ENCODE measurements around the gene CLMN. TPM values are rescaled to one million over a fixed set of nuclear protein-coding genes. Genes with fewer than 3 reads are reported as not detected.

Gene CLMN
- total and polyA plus RNA-seq, 9 of the 15 experiments (the other 6 are each of a cell fraction or from before 2014, with no cell fraction given), result 0.01 to 0.18 (median 0.07) TPM; not detected in 4

- WGBS (ENCODE audit: insufficient coverage, low coverage, missing lambda C conversion rate), result 3% methylated on average over 12 of the region's 15 CpGs
- DNase-seq (ENCODE audit: extremely low read depth in 1 of 4, low spot score in 3 of 4) (no peak), FAIRE-seq (no peak), ATAC-seq (no peak)
- no peaks in the 10 kb centered on the region for H4K20me1 ChIP-seq (replicated peaks; ENCODE audit: control insufficient read depth, insufficient read depth, low read length)
- no peak overlapping the region for H2AFZ ChIP-seq (ENCODE audit: low read depth, low read length)
- POLR2A ChIA-PET, result interaction anchor here (0.5 to 0.6 kb wide), 2 partner anchors 9 to 158 kb away, joined by 3 to 4 read pairs; no protein-coding TSS in a partner anchor
- in situ Hi-C loops (cut with MboI) (no loop called here), intact Hi-C loops (cut with micrococcal nuclease) (no loop called here)
- H3K9me3 ChIP-seq (replicated peaks; ENCODE audit: control insufficient read depth, insufficient read depth, low read depth, low read length), result no peaks in the 10 kb centered on the region
- no peak overlapping the region for H3K27ac ChIP-seq (ENCODE audit: extremely low read depth, low read depth, low read length)
- H3K9me1 ChIP-seq (ENCODE audit: control insufficient read depth, insufficient read depth, low read length), result no peaks in the 10 kb centered on the region
- H3K79me2 ChIP-seq (ENCODE audit: control insufficient read depth, insufficient read depth, low read length), result no peaks in the 10 kb centered on the region
- H3K4me2 ChIP-seq (ENCODE audit: insufficient read depth, low read length), result no peak overlapping the region
- H3K36me3 ChIP-seq (ENCODE audit: control insufficient read depth, insufficient read depth, low read length), result no peaks in the 10 kb centered on the region
- no TSS peak for BruUV-seq (replicated peaks)
- TF ChIP-seq MLX (CRISPR knock-in tag; conservative IDR thresholded peaks at IDR 0.05), result no peak
- no peak overlapping the region for H3K4me3 ChIP-seq
- peaks cover 2 to 34% of the 10 kb centered on the region in 2 experiments; a peak in 2 of 5 replicates for H3K27me3 ChIP-seq (ENCODE audit: control insufficient read depth in 2 of 2, insufficient read depth in 2 of 2, low read length in 2 of 2)
- no peak overlapping the region for H3K9ac ChIP-seq (ENCODE audit: insufficient read depth in 1 of 2, low read depth in 2 of 2, low read length in 2 of 2)
- H3K4me1 ChIP-seq (replicated peaks in 1 of 2; ENCODE audit: control insufficient read depth in 2 of 2, insufficient read depth in 2 of 2, low read length in 2 of 2), result no peaks in the 10 kb centered on the region
- CTCF ChIA-PET (ENCODE audit: low intra/inter-chr PET ratio), result no interaction called here
These were observed 63.5 kb downstream of the CLMN start for GRCh38 chr14:95256002-95256775.

DNA sequence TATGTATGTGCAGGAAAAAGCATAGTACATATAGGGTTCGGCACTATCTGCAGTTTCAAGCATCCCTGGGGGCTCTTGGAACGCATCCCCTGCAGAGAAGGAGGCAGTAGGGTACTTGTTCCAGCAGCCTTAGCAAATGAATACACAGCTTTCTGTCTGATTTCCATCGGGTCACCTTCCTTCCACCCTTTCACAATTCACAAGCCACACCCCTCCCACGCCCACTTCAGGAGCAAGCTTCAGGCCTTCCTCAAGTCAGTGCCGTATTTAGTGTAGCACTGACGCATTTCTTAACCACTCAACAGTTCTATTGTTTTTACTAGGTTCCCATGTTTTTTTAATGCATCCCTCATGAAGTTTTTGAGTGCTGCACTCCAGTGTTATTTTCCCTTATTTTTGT, 64.2 kb downstream of the CLMN start:
- H2AFZ ChIP-seq (ENCODE audit: low read depth, low read length), result no peak overlapping the region
- DNase-seq (ENCODE audit: extremely low read depth in 1 of 4, low spot score in 3 of 4) (peak; percentile 16 to 40 (median 30)), ATAC-seq (peak; percentile 88), FAIRE-seq (no peak)
- intact Hi-C loops (cut with micrococcal nuclease), result no loop called here
- no TSS peak for BruUV-seq (replicated peaks)
- no peaks in the 10 kb centered on the region for H3K4me1 ChIP-seq (replicated peaks in 1 of 2; ENCODE audit: control insufficient read depth in 2 of 2, insufficient read depth in 2 of 2, low read length in 2 of 2)
- H4K20me1 ChIP-seq (replicated peaks; ENCODE audit: control insufficient read depth, insufficient read depth, low read length), result no peaks in the 10 kb centered on the region
- no peaks in the 10 kb centered on the region for H3K9me1 ChIP-seq (ENCODE audit: control insufficient read depth, insufficient read depth, low read length)
- no peaks in the 10 kb centered on the region for H3K9me3 ChIP-seq (replicated peaks; ENCODE audit: control insufficient read depth, insufficient read depth, low read depth, low read length)
- no peak overlapping the region for H3K27ac ChIP-seq (ENCODE audit: extremely low read depth, low read depth, low read length)
- ChIA-PET POLR2A (no interaction called here), CTCF (ENCODE audit: low intra/inter-chr PET ratio) (no interaction called here)
- H3K79me2 ChIP-seq (ENCODE audit: control insufficient read depth, insufficient read depth, low read length), result no peaks in the 10 kb centered on the region
- 2% methylated on average over 6 of the region's 6 CpGs for WGBS (ENCODE audit: insufficient coverage, low coverage, missing lambda C conversion rate)
- H3K36me3 ChIP-seq (ENCODE audit: control insufficient read depth, insufficient read depth, low read length), result no peaks in the 10 kb centered on the region
- H3K4me2 ChIP-seq (ENCODE audit: insufficient read depth, low read length), result no peak overlapping the region
- H3K4me3 ChIP-seq, result no peak overlapping the region
- no peak overlapping the region for H3K9ac ChIP-seq (ENCODE audit: insufficient read depth in 1 of 2, low read depth in 2 of 2, low read length in 2 of 2)
- H3K27me3 ChIP-seq (ENCODE audit: control insufficient read depth in 2 of 2, insufficient read depth in 2 of 2, low read length in 2 of 2), result peaks cover 2 to 32% of the 10 kb centered on the region in 2 experiments; a peak in 2 of 5 replicates
- in situ Hi-C loops (cut with MboI), result no loop called here

Data from K562 (cell line).